NCI-H2171 treated with DMSO at 0.1 percent for 48 hours (cell line): ENCODE data around the gene FBXL7.

Experiments
- DNase-seq: peaks from one replicate; lab custom pipeline; 2025; lab: John Stamatoyannopoulos, UW

FBXL7 gene

GRCh38 chr5:15715967-15716366, 216.0 kb downstream of the FBXL7 start:
- DNase-seq: no peak

GRCh38 chr5:15717001-15717400, 217.0 kb downstream of the FBXL7 start:
- no peak for DNase-seq

- DNase-seq: no peak
Measured at GRCh38 chr5:15718421-15719179, 218.6 kb downstream of the FBXL7 start.

- DNase-seq: no peak
Measured at GRCh38 chr5:15719784-15720183, 219.8 kb downstream of the FBXL7 start.

GRCh38 chr5:15720515-15720914, 220.5 kb downstream of the FBXL7 start:
- no peak for DNase-seq

GRCh38 chr5:15722305-15722704, 222.3 kb downstream of the FBXL7 start:
- DNase-seq: no peak

- DNase-seq: no peak
Measured at GRCh38 chr5:15727375-15727774, 227.4 kb downstream of the FBXL7 start.

GRCh38 chr5:15728811-15729210, 228.8 kb downstream of the FBXL7 start:
- no peak for DNase-seq

- no peak for DNase-seq
Measured at GRCh38 chr5:15731699-15732098, 231.7 kb downstream of the FBXL7 start.

- DNase-seq: no peak
Measured at GRCh38 chr5:15734058-15734457, 234.1 kb downstream of the FBXL7 start.

- DNase-seq: no peak
Measured at GRCh38 chr5:15737036-15737821, 237.2 kb downstream of the FBXL7 start.

GRCh38 chr5:15737871-15738664, 238.1 kb downstream of the FBXL7 start:
- no peak for DNase-seq

GRCh38 chr5:15740383-15740782, 240.4 kb downstream of the FBXL7 start:
- no peak for DNase-seq

GRCh38 chr5:15741591-15741990, 241.6 kb downstream of the FBXL7 start:
- DNase-seq: no peak

GRCh38 chr5:15746833-15747232, 246.9 kb downstream of the FBXL7 start:
- no peak for DNase-seq

GRCh38 chr5:15748266-15748665, 248.3 kb downstream of the FBXL7 start:
- no peak for DNase-seq

GRCh38 chr5:15752663-15753285, 252.8 kb downstream of the FBXL7 start:
- DNase-seq: no peak

GRCh38 chr5:15753752-15754151, 253.8 kb downstream of the FBXL7 start:
- DNase-seq: no peak

- DNase-seq: no peak
Measured at GRCh38 chr5:15757103-15757502, 257.1 kb downstream of the FBXL7 start.

GRCh38 chr5:15757619-15758018, 257.6 kb downstream of the FBXL7 start:
- DNase-seq: no peak

GRCh38 chr5:15762668-15763067, 262.7 kb downstream of the FBXL7 start:
- DNase-seq: no peak

GRCh38 chr5:15763754-15764153, 263.8 kb downstream of the FBXL7 start:
- DNase-seq: no peak
